Coronary artery (tissue), 2 donors: Measurements from ENCODE around the gene PHF23.

Experiments
- DNase-seq: peaks from one replicate; pipeline ENCODE4 v3.0.0-alpha.2; 2017; ENCODE audit warnings: low spot score
- H3K27ac ChIP-seq, 2 donors: fragments of 200-600 bp; sonication (generic); one replicate each; pipeline ENCODE4 v1.5.1; 2016 to 2019
- H3K4me3 ChIP-seq: fragments of 200-600 bp; sonication (generic); 2 replicates; pipeline ENCODE4 v1.5.1; 2016; ENCODE audit warnings: mild to moderate bottlenecking, moderate library complexity
- TF ChIP-seq, protein P1 (sequence below): fragments of 200-600 bp; sonication (generic); IDR thresholded peaks from one replicate; pipeline ENCODE4 v1.5.1; 2019; ENCODE audit warnings: antibody characterized with exemption

The PHF23 gene

DNA sequence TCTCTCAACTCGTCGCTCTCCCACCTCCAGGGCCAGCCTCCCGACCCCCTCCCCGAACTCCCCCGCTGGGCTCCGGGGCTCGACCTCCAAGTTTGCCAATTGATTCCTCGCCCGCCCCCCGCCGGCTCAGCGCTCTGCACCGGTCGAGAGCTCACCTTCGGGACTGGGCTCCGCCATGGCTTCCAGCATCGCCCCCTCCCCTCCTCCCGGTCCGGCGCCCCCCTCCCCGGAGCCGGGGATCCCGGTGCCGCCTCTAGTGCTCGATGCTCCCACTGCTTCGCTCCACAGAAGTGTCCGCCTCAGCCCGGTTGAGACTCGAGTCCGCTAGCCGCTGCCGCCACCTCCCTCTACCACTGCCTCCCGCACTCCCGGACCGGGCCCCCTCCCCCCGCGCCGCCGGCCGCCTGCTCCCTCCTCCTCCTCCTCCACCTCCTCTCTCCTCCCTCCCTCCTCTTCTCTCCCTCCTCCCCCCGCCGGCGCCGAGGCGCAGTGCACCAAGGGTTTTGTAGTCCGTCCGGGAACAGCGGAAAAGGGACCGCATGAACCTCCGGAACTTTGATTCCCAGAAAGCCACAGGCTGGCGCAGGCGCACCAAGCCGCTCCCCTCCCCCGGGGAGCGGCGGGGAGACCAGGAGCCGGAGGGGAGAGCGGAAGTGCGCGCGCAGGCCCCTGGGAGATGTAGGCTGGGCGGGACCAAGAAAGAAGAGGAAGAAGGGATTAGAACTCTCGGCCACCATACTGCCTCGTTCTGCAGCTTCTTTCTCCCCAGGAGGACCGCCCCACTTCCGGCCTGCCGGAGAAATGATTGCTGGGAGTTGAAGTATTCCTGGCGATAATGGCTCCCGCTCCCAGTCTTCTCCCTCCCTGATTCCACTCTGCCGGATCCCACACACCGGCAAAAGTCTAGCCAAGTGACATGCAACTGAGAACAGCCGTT, at the start of gene PHF23:
TSS of gene PHF23 (minus strand) at position 367 of the 937 bp plus-strand sequence. CDS start at position 189, 178 bp downstream.
- peak; percentile 100 for DNase-seq
- Histone ChIP-seq H3K27ac (peak within 1 kb of the TSS; percentile 99 to 100), H3K4me3 (peak within 1 kb of the TSS; percentile 100)
- TF ChIP-seq, protein P1, sequence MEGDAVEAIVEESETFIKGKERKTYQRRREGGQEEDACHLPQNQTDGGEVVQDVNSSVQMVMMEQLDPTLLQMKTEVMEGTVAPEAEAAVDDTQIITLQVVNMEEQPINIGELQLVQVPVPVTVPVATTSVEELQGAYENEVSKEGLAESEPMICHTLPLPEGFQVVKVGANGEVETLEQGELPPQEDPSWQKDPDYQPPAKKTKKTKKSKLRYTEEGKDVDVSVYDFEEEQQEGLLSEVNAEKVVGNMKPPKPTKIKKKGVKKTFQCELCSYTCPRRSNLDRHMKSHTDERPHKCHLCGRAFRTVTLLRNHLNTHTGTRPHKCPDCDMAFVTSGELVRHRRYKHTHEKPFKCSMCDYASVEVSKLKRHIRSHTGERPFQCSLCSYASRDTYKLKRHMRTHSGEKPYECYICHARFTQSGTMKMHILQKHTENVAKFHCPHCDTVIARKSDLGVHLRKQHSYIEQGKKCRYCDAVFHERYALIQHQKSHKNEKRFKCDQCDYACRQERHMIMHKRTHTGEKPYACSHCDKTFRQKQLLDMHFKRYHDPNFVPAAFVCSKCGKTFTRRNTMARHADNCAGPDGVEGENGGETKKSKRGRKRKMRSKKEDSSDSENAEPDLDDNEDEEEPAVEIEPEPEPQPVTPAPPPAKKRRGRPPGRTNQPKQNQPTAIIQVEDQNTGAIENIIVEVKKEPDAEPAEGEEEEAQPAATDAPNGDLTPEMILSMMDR, result no peak

- no peak for DNase-seq
- TF ChIP-seq, protein P1, result no peak
- H3K27ac ChIP-seq, result no peak overlapping the region
- no peak overlapping the region for H3K4me3 ChIP-seq
Observed at GRCh38 chr17:7285679-7286078, 46.4 kb upstream of the PHF23 start.

- no peak for DNase-seq
- H3K27ac ChIP-seq, result no peak overlapping the region
- H3K4me3 ChIP-seq, result no peak overlapping the region
- TF ChIP-seq, protein P1, result no peak
Observed at GRCh38 chr17:7284911-7285310, 45.7 kb upstream of the PHF23 start.

DNA sequence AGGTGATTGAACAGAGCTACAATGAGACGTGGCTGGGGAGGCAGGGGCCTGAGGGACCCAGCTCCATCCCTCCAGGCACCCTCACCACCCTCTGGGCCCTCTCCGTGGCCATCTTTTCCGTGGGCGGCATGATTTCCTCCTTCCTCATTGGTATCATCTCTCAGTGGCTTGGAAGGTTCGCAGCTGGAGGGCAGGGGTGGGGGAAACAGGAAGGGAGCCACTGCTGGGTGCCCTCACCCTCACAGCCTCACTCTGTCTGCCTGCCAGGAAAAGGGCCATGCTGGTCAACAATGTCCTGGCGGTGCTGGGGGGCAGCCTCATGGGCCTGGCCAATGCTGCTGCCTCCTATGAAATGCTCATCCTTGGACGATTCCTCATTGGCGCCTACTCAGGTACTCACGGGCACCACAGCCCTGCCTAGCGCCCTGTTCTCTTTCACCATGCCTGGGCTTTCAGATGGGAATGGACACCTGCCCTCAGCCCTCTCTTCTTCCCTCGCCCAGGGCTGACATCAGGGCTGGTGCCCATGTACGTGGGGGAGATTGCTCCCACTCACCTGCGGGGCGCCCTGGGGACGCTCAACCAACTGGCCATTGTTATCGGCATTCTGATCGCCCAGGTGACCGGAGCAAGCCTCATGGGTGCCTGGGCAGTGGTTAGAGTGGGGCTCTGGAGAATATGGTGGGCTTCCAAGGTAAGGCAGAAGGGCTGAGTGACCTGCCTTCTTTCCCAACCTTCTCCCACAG, 44.4 kb upstream of the PHF23 start:
- TF ChIP-seq, protein P1, result no peak
- no peak for DNase-seq
- H3K27ac ChIP-seq, result no peak overlapping the region

DNA sequence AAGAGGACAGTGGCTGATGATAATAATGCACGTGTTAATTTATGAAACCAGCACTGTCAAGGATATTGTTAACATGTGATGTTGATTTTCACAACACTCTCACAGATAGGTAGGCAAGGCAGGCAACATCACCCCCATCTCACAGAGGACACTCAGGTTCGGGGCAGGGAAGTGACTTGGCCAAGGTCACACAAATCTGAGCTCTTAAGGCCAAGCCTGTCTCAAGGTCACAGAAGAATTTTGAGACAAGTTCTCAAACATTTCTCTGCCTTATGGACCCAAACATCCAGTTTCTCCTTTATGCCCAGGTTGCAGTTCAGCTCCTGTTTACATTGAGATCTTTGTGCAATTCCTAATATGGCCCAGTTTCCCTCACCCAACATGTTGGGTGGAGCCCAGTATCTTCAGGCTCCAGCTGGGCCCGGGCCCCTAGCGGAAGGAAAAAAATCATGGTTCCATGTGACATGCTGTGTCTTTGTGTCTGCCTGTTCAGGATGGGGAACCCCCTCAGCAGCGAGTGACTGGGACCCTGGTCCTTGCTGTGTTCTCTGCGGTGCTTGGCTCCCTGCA, 43.6 kb upstream of the PHF23 start:
- H3K4me3 ChIP-seq, result peak overlapping the region; percentile 71
- DNase-seq, result no peak
- TF ChIP-seq, protein P1, result no peak
- H3K27ac ChIP-seq, result peak overlapping the region; percentile 87 to 90

More for the DNA sequence above, 44.4 kb upstream of the PHF23 start:
- H3K4me3 ChIP-seq, result no peak overlapping the region

DNA sequence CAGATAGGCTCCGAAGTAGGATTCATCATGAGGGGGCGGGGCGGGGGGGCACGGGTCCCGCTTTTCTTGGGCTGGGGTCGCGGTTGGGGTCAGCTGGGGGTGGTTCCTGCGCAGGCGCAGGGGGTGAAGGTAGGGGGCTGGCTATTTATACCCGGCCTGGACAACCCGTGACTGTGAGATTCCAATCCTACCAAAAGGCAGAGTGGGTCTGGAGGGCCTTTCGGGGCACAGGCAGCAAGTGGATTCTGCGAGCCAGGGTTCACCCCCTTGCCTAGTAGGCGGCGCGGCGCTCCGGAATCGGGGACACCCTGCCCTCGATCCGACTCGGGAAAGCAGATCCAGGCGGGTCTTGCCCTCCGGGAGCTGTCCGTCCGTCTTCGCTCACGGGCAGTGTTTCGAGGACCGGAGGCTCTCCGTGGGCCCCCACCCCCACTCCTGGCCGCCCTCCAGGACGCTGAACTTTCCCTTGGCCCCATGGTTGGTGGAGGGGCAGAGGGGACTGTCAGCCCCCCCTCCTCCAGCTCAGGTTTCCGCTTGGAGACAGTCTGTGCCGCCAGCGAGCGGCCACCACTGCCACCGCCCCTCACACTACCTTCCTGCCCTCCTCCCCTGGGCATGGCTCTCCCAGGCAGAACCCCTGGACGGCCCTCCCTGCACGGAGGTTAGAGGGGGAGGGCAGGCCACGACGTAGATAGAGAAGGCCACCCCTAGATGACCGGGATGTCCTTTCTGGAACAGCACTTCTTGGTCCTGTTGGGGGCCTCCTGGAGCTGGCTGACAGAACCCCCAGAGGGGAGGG, 42.9 kb upstream of the PHF23 start:
- peak overlapping the region; percentile 87 to 90 for H3K27ac ChIP-seq
- TF ChIP-seq, protein P1, result no peak
- DNase-seq, result no peak
- peak overlapping the region; percentile 71 for H3K4me3 ChIP-seq
